Measurements from ENCODE around the gene RASD2. TPM values are rescaled to one million over a fixed set of nuclear protein-coding genes. Genes with fewer than 3 reads are reported as not detected.

The RASD2 gene
- total and polyA plus RNA-seq, 9 donors: 0.24 to 4.4 (median 2.8) TPM

DNA sequence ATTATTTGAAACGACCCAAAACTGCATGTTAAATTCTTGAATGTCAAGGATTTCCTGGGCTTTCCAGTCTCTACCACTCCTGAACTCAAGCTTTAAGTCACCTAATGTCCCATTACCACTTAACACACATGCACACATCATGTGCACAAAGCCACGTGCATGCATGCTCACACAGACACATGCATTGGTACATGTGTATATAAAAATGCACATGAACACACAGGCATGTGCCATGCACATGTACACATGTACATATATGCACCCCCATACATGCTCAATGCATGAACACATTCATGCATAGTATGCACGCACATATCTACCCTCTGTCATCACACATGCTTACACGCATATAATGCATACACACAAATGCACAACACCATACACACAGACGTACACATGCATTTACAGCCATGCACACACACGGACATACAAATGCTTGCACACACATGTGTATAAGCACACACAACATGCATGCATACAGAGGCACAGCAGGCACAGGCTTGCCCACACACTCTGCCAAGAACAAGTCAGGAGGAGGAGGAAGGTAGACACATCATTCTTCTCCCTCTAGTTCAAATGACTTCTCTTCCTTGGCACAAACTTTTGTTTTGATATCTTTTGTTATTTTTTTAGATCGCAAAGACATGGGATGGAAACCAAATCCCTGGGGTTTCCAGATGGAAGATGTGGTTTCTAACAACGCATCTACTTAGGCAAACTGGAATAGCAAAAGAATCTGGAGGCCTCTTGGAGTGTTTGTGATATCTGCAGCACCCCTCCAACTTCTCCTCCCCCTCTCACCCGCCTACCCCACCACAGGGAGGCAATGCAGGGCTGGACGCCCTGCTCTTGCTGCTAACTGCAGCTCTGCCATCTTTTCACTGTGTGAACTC is 24.6 kb downstream of the RASD2 start:
- H3K27ac ChIP-seq: peak overlapping the region in 1 of 2 donors; percentile 20
- 39 to 43% (median 41%) methylated on average over 10 of the region's 10 CpGs for WGBS, 3 donors
- H3K27me3 ChIP-seq: no peaks in the 10 kb centered on the region

DNA sequence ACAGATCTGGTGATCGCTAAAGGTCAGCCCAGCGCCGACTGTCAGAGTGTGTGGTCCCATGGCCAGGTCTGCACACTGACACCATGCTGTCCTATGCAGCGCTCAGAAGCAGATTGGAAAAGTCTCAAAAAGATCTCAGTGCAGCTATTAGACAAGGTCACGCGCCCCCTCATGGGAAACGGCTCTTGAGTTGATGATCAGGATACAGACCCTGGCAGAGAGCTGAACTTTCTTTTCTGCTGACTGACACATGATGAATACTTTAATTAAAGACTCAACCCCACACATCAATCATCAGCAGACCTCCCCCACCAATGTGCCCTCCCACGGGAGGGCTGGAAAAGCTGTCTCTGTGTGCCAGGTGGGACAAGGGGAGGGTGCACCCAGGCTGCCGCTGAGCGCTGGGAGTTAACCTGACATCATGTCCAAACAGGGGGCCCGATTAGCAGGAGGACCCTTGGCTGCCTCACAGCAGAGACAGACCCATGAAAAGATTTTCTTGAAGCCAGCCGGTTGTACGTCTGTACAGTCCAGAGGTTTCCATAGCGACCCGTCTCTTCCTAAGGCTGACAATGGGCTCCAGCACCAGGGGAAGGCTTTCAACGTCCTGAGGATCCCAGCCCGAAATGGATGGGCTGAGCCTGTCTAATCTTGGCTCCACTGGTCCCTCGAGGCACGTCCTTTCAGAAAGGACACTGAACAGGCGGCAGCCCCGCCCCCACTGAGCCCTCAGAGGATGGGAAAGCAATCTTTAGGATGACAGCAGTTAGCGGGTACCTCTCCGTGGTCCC is 26.9 kb downstream of the RASD2 start:
- no peaks in the 10 kb centered on the region for H3K9me3 ChIP-seq
- H3K4me1 ChIP-seq (ENCODE audit: insufficient read depth): peaks cover 9% of the 10 kb centered on the region
- intact Hi-C loops (cut with DNase I): no loop called here
- no peak for TF ChIP-seq EP300 (IDR thresholded peaks at IDR 0.05)
- no peak for TF ChIP-seq POLR2A (IDR thresholded peaks at IDR 0.05)
- TF ChIP-seq, protein P1, sequence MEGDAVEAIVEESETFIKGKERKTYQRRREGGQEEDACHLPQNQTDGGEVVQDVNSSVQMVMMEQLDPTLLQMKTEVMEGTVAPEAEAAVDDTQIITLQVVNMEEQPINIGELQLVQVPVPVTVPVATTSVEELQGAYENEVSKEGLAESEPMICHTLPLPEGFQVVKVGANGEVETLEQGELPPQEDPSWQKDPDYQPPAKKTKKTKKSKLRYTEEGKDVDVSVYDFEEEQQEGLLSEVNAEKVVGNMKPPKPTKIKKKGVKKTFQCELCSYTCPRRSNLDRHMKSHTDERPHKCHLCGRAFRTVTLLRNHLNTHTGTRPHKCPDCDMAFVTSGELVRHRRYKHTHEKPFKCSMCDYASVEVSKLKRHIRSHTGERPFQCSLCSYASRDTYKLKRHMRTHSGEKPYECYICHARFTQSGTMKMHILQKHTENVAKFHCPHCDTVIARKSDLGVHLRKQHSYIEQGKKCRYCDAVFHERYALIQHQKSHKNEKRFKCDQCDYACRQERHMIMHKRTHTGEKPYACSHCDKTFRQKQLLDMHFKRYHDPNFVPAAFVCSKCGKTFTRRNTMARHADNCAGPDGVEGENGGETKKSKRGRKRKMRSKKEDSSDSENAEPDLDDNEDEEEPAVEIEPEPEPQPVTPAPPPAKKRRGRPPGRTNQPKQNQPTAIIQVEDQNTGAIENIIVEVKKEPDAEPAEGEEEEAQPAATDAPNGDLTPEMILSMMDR (IDR thresholded peaks at IDR 0.05): no peak
- no peak for DNase-seq
- no peak overlapping the region for H3K4me3 ChIP-seq
- no peaks in the 10 kb centered on the region for H3K36me3 ChIP-seq
- no peaks in the 10 kb centered on the region for H3K27me3 ChIP-seq
- WGBS, 3 donors: 37 to 42% (median 37%) methylated on average over 23 of the region's 23 CpGs
- H3K27ac ChIP-seq: no peak overlapping the region

More for the DNA sequence above, 24.6 kb downstream of the RASD2 start:
- peaks cover 9% of the 10 kb centered on the region for H3K4me1 ChIP-seq (ENCODE audit: insufficient read depth)
- no peaks in the 10 kb centered on the region for H3K9me3 ChIP-seq
- no peak for DNase-seq
- H3K36me3 ChIP-seq: no peaks in the 10 kb centered on the region
- H3K4me3 ChIP-seq: no peak overlapping the region
- TF ChIP-seq, protein P1 (IDR thresholded peaks at IDR 0.05): no peak
- TF ChIP-seq EP300 (IDR thresholded peaks at IDR 0.05): no peak
- TF ChIP-seq POLR2A (IDR thresholded peaks at IDR 0.05): no peak
- intact Hi-C loops (cut with DNase I): no loop called here

DNA sequence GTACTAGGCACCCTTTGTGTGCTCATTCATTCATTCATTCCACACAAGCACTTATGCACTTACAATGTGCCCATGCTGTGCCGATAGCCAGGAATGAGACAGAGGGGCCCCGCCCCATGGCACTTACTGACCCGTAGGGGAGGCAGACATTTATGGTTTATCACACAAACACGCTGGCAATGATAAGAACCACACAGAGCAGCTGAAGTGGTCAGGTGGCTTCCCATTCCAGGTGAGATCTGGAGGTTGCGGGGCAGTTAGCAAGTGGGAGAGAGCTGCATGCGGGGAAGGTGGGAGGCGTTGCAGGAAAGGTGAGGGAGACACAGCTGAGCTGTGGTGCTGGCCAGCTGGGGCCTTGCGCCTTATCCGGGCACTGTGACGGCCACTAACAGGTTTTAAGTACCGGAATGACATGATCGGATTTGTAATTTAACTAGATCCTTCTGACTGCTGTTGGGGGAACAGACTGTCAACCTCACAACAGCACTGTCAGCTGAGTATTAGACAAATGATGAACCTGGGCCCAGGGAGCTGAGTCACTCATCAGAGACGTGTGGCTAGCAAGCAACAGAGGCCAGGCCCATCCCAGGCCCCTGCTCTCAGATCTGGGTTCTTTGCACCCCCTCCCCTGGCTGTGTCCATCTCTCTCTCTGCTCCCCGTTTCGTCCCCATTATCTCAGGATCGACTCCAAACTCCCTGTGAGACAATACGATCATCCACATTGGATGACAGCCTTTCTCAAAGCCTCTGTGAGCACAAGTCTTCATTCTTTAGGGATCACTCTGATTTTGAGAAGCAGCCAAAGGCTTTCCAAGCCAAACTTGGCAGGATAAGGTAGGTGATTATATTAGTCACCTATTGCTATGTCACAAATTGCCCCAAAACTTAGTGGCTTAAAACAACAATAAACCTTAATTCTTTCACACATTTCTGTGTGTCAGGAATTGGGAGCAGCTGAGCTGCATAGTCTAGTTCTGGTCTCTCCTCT is 28.4 kb downstream of the RASD2 start:
- TF ChIP-seq POLR2A (IDR thresholded peaks at IDR 0.05): no peak
- TF ChIP-seq, protein P1 (IDR thresholded peaks at IDR 0.05): no peak
- no peak for TF ChIP-seq EP300 (IDR thresholded peaks at IDR 0.05)
- no peaks in the 10 kb centered on the region for H3K27me3 ChIP-seq
- DNase-seq: no peak
- H3K9me3 ChIP-seq: no peaks in the 10 kb centered on the region
- no peak overlapping the region for H3K27ac ChIP-seq
- H3K4me3 ChIP-seq: no peak overlapping the region
- no peaks in the 10 kb centered on the region for H3K36me3 ChIP-seq
- H3K4me1 ChIP-seq (ENCODE audit: insufficient read depth): peaks cover 9% of the 10 kb centered on the region
- intact Hi-C loops (cut with DNase I): no loop called here
- WGBS, 3 donors: 84 to 90% (median 85%) methylated on average over 17 of the region's 17 CpGs

DNA sequence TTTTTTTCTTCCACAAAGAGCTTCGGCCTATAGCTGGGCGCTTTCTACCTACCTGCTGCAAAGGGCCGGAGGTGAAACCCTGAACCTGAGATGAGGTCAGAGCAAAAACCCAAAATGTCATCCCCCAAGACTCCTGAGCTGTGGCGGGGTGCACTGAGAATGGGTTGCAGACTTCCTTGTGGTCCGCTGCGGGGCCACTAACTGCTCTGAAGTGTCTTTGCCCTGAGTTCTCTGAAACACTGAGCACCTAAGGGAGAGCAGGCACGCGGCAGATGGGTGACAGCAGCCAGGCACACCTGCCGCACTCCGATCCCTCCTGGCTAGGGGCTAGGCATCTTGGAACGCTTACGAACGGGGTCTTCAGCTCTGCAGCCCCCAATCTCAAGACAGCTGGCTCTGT is 29.3 kb downstream of the RASD2 start:
- no peak for TF ChIP-seq EP300 (IDR thresholded peaks at IDR 0.05)
- no peak for TF ChIP-seq POLR2A (IDR thresholded peaks at IDR 0.05)
- TF ChIP-seq, protein P1 (IDR thresholded peaks at IDR 0.05): no peak
- DNase-seq: no peak
- intact Hi-C loops (cut with DNase I): no loop called here
- H3K4me3 ChIP-seq: no peak overlapping the region
- H3K9me3 ChIP-seq: no peaks in the 10 kb centered on the region
- H3K36me3 ChIP-seq: no peaks in the 10 kb centered on the region
- H3K4me1 ChIP-seq (ENCODE audit: insufficient read depth): peaks cover 8% of the 10 kb centered on the region
- H3K27me3 ChIP-seq: no peaks in the 10 kb centered on the region
- WGBS, 3 donors: 93 to 94% (median 93%) methylated on average over 13 of the region's 13 CpGs
- H3K27ac ChIP-seq: no peak overlapping the region
